GM21447 (cell line): ENCODE results near the gene ZNF729.
"Not testable (repeated sequence)": the region's sequence is repeated elsewhere in the genome, so short reads cannot be mapped to it uniquely, and the experiment has no call there.

Experiments
- ATAC-seq: cut with Tn5 transposase; IDR thresholded peaks from one replicate; pipeline ENCODE4 v1.9.1; 2021; ENCODE audit not compliant: unreplicated experiment

ZNF729 gene

GRCh38 chr19:22286151-22286810 lies at the start of gene ZNF729:
Gene ZNF729 (plus strand): TSS chr19:22286441. CDS start chr19:22286526, 85 bp downstream.
- ATAC-seq = no peak

GRCh38 chr19:22256856-22257255 lies 29.4 kb upstream of the ZNF729 start:
- ATAC-seq = no peak

- ATAC-seq = no peak
Measured at GRCh38 chr19:22257381-22257780, 28.9 kb upstream of the ZNF729 start.

- ATAC-seq = no peak
Measured at GRCh38 chr19:22257916-22258315, 28.3 kb upstream of the ZNF729 start.

- no peak for ATAC-seq
Measured at GRCh38 chr19:22260499-22260898, 25.7 kb upstream of the ZNF729 start.

GRCh38 chr19:22261596-22261995 lies 24.6 kb upstream of the ZNF729 start:
- ATAC-seq = no peak

GRCh38 chr19:22263121-22263520 lies 23.1 kb upstream of the ZNF729 start:
- no peak for ATAC-seq

- not testable (repeated sequence) for ATAC-seq
Measured at GRCh38 chr19:22321554-22321953, 35.3 kb downstream of the ZNF729 start.

- ATAC-seq = no peak
Measured at GRCh38 chr19:22326219-22326618, 40.0 kb downstream of the ZNF729 start.

GRCh38 chr19:22327321-22327720 lies 41.1 kb downstream of the ZNF729 start:
- ATAC-seq = no peak

GRCh38 chr19:22331521-22331920 lies 45.3 kb downstream of the ZNF729 start:
- no peak for ATAC-seq

- no peak for ATAC-seq
Measured at GRCh38 chr19:22332924-22333323, 46.7 kb downstream of the ZNF729 start.

- no peak for ATAC-seq
Measured at GRCh38 chr19:22335716-22336115, 49.5 kb downstream of the ZNF729 start.

GRCh38 chr19:22354665-22355064 lies 68.4 kb downstream of the ZNF729 start:
- no peak for ATAC-seq
